GM21786 (cell line): ENCODE data around the gene SYNE1.

Experiments used
- ATAC-seq: cut with Tn5 transposase; IDR thresholded peaks from one replicate; pipeline ENCODE4 v1.9.1; 2021; ENCODE audit not compliant: unreplicated experiment

Gene SYNE1

GRCh38 chr6:152295346-152295745 lies 341.8 kb downstream of the SYNE1 start:
- ATAC-seq, result no peak

GRCh38 chr6:152293404-152293803 lies 343.8 kb downstream of the SYNE1 start:
- no peak for ATAC-seq

- ATAC-seq, result no peak
Observed at GRCh38 chr6:152292555-152292954, 344.6 kb downstream of the SYNE1 start.

- no peak for ATAC-seq
Observed at GRCh38 chr6:152290693-152291092, 346.5 kb downstream of the SYNE1 start.

- no peak for ATAC-seq
Observed at GRCh38 chr6:152277826-152278329, 359.3 kb downstream of the SYNE1 start.

- no peak for ATAC-seq
Observed at GRCh38 chr6:152273638-152274037, 363.5 kb downstream of the SYNE1 start.

GRCh38 chr6:152273002-152273401 lies 364.2 kb downstream of the SYNE1 start:
- no peak for ATAC-seq

- ATAC-seq, result no peak
Observed at GRCh38 chr6:152272486-152272885, 364.7 kb downstream of the SYNE1 start.

- ATAC-seq, result peak; percentile 67
Observed at GRCh38 chr6:152271776-152272464, 365.2 kb downstream of the SYNE1 start.

- ATAC-seq, result no peak
Observed at GRCh38 chr6:152270301-152270925, 366.7 kb downstream of the SYNE1 start.

GRCh38 chr6:152268846-152269442 lies 368.2 kb downstream of the SYNE1 start:
- ATAC-seq, result no peak

- ATAC-seq, result no peak
Observed at GRCh38 chr6:152267967-152268845, 369.0 kb downstream of the SYNE1 start.

GRCh38 chr6:152265651-152266050 lies 371.5 kb downstream of the SYNE1 start:
- ATAC-seq, result no peak

- ATAC-seq, result no peak
Observed at GRCh38 chr6:152263582-152263981, 373.6 kb downstream of the SYNE1 start.

- ATAC-seq, result no peak
Observed at GRCh38 chr6:152261179-152261578, 376.0 kb downstream of the SYNE1 start.

GRCh38 chr6:152259234-152259633 lies 377.9 kb downstream of the SYNE1 start:
- no peak for ATAC-seq

- ATAC-seq, result no peak
Observed at GRCh38 chr6:152257581-152257980, 379.6 kb downstream of the SYNE1 start.

- no peak for ATAC-seq
Observed at GRCh38 chr6:152250127-152250526, 387.0 kb downstream of the SYNE1 start.

GRCh38 chr6:152248980-152249379 lies 388.2 kb downstream of the SYNE1 start:
- no peak for ATAC-seq

GRCh38 chr6:152246554-152247337 lies 390.4 kb downstream of the SYNE1 start:
- ATAC-seq, result no peak
